Nephron progenitor cell (in vitro differentiated cells): Measurements from ENCODE around the gene OSBPL5.

Source experiments
- DNase-seq: peaks from one replicate; pipeline ENCODE4 v3.0.0; 2021
- H3K27ac Mint-ChIP-seq: 2 replicates; pipeline ENCODE4 v1.8.0; 2021; ENCODE audit warnings: mild to moderate bottlenecking, moderate library complexity, mixed read lengths
- H3K27me3 Mint-ChIP-seq: 2 replicates; pipeline ENCODE4 v1.8.0; 2021; ENCODE audit warnings: mild to moderate bottlenecking, low read depth, mixed read lengths; ENCODE audit not compliant: poor library complexity
- H3K36me3 Mint-ChIP-seq: 2 replicates; pipeline ENCODE4 v1.8.0; 2021; ENCODE audit warnings: low read depth, mixed read lengths
- H3K4me1 Mint-ChIP-seq: 2 replicates; pipeline ENCODE4 v1.8.0; 2021; ENCODE audit warnings: mixed read lengths
- H3K4me3 Mint-ChIP-seq: 2 replicates; pipeline ENCODE4 v1.8.0; 2021; ENCODE audit warnings: mild to moderate bottlenecking, moderate library complexity, mixed read lengths
- H3K9me3 Mint-ChIP-seq: 2 replicates; pipeline ENCODE4 v1.8.0; 2021; ENCODE audit warnings: mild to moderate bottlenecking, moderate library complexity, mixed read lengths
- CTCF ChIP-seq: fragments of 200-600 bp; sonication (generic); IDR thresholded peaks from 2 replicates; pipeline ENCODE4 v1.5.0; 2021; ENCODE audit warnings: antibody characterized with exemption

OSBPL5 gene

GRCh38 chr11:3080733-3081385 is 84.3 kb downstream of the OSBPL5 start:
- no peak overlapping the region for H3K27ac Mint-ChIP-seq
- no peak for DNase-seq
- peaks cover 20% of the 10 kb centered on the region for H3K27me3 Mint-ChIP-seq
- H3K36me3 Mint-ChIP-seq: no peaks in the 10 kb centered on the region
- no peak overlapping the region for H3K4me3 Mint-ChIP-seq
- H3K9me3 Mint-ChIP-seq: no peaks in the 10 kb centered on the region
- no peak for TF ChIP-seq CTCF
- H3K4me1 Mint-ChIP-seq: no peaks in the 10 kb centered on the region

- DNase-seq: no peak
- H3K27ac Mint-ChIP-seq: no peak overlapping the region
- H3K4me3 Mint-ChIP-seq: no peak overlapping the region
- H3K4me1 Mint-ChIP-seq: no peaks in the 10 kb centered on the region
- no peaks in the 10 kb centered on the region for H3K36me3 Mint-ChIP-seq
- H3K9me3 Mint-ChIP-seq: no peaks in the 10 kb centered on the region
- no peak for TF ChIP-seq CTCF
- peaks cover 16% of the 10 kb centered on the region for H3K27me3 Mint-ChIP-seq
These were observed 85.0 kb downstream of the OSBPL5 start for GRCh38 chr11:3080104-3080503.

- Mint-ChIP-seq H3K27ac (no peak overlapping the region), H3K4me3 (no peak overlapping the region), H3K4me1 (peaks cover 4% of the 10 kb centered on the region), H3K27me3 (peaks cover 18% of the 10 kb centered on the region), H3K36me3 (no peaks in the 10 kb centered on the region), H3K9me3 (no peaks in the 10 kb centered on the region)
- no peak for TF ChIP-seq CTCF
- DNase-seq: no peak
These were observed 87.2 kb downstream of the OSBPL5 start for GRCh38 chr11:3077846-3078440.

- Mint-ChIP-seq H3K4me3 (no peak overlapping the region), H3K27me3 (peaks cover 18% of the 10 kb centered on the region), H3K9me3 (no peaks in the 10 kb centered on the region), H3K27ac (no peak overlapping the region), H3K4me1 (peaks cover 7% of the 10 kb centered on the region), H3K36me3 (no peaks in the 10 kb centered on the region)
- DNase-seq: no peak
- no peak for TF ChIP-seq CTCF
These were observed 87.8 kb downstream of the OSBPL5 start for GRCh38 chr11:3077189-3077836.

- no peaks in the 10 kb centered on the region for H3K36me3 Mint-ChIP-seq
- H3K4me3 Mint-ChIP-seq: no peak overlapping the region
- H3K27me3 Mint-ChIP-seq: peaks cover 15% of the 10 kb centered on the region
- H3K9me3 Mint-ChIP-seq: no peaks in the 10 kb centered on the region
- H3K4me1 Mint-ChIP-seq: peaks cover 7% of the 10 kb centered on the region
- no peak for TF ChIP-seq CTCF
- no peak overlapping the region for H3K27ac Mint-ChIP-seq
- no peak for DNase-seq
These were observed 90.1 kb downstream of the OSBPL5 start for GRCh38 chr11:3074912-3075589.
